Measurements from ENCODE around the gene SETBP1.

The SETBP1 gene

GRCh38 chr18:44786688-44787087 lies 106.0 kb downstream of the SETBP1 start:
- Histone ChIP-seq H3K9me3 (replicated peaks; ENCODE audit: low read length) (no peaks in the 10 kb centered on the region), H3K27me3 (ENCODE audit: control insufficient read depth, insufficient read depth, low read length) (peaks cover 8% of the 10 kb centered on the region), H3K9ac (ENCODE audit: low read depth, low read length) (no peak overlapping the region), H3K4me1 (ENCODE audit: control insufficient read depth, insufficient read depth, low read length) (no peaks in the 10 kb centered on the region), H3K36me3 (ENCODE audit: insufficient read depth, low read length) (no peaks in the 10 kb centered on the region), H3K4me2 (ENCODE audit: low read length) (no peak overlapping the region), H3K4me3 (ENCODE audit: low read length) (peak overlapping the region; percentile 10)

- Histone ChIP-seq H3K9ac (ENCODE audit: low read depth, low read length) (no peak overlapping the region), H3K4me2 (ENCODE audit: low read length) (no peak overlapping the region), H3K4me3 (ENCODE audit: low read length) (no peak overlapping the region), H3K27me3 (ENCODE audit: control insufficient read depth, insufficient read depth, low read length) (peaks cover 8% of the 10 kb centered on the region), H3K4me1 (ENCODE audit: control insufficient read depth, insufficient read depth, low read length) (no peaks in the 10 kb centered on the region), H3K9me3 (replicated peaks; ENCODE audit: low read length) (no peaks in the 10 kb centered on the region), H3K36me3 (ENCODE audit: insufficient read depth, low read length) (no peaks in the 10 kb centered on the region)
Measured at GRCh38 chr18:44788334-44788733, 107.6 kb downstream of the SETBP1 start.

GRCh38 chr18:44789710-44790109 lies 109.0 kb downstream of the SETBP1 start:
- H3K9ac ChIP-seq (ENCODE audit: low read depth, low read length), result no peak overlapping the region
- H3K4me2 ChIP-seq (ENCODE audit: low read length), result no peak overlapping the region
- H3K4me3 ChIP-seq (ENCODE audit: low read length), result no peak overlapping the region
- no peaks in the 10 kb centered on the region for H3K9me3 ChIP-seq (replicated peaks; ENCODE audit: low read length)
- peaks cover 8% of the 10 kb centered on the region for H3K27me3 ChIP-seq (ENCODE audit: control insufficient read depth, insufficient read depth, low read length)
- H3K4me1 ChIP-seq (ENCODE audit: control insufficient read depth, insufficient read depth, low read length), result no peaks in the 10 kb centered on the region
- no peaks in the 10 kb centered on the region for H3K36me3 ChIP-seq (ENCODE audit: insufficient read depth, low read length)

DNA sequence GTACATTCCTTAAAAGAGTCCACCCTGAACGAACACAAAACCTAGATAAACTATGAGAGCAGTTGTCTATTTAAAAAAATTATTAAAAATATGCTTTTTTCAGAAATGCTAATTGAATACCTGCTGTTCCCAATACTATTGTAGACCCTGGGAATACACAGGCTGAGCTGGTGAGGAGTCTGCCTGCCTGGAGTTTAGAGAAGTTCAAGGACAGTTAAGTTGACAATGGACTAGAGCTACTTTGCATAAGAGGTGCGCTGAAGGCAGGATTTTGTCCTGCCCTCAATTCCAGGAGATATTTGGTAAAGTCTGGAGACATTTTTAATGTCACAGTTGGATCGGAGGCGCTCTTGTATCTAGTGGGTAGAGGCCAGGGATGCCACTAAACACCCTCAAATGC lies 110.2 kb downstream of the SETBP1 start:
- H3K9ac ChIP-seq (ENCODE audit: low read depth, low read length), result no peak overlapping the region
- no peaks in the 10 kb centered on the region for H3K4me1 ChIP-seq (ENCODE audit: control insufficient read depth, insufficient read depth, low read length)
- H3K27me3 ChIP-seq (ENCODE audit: control insufficient read depth, insufficient read depth, low read length), result peaks cover 8% of the 10 kb centered on the region
- H3K9me3 ChIP-seq (replicated peaks; ENCODE audit: low read length), result no peaks in the 10 kb centered on the region
- no peak overlapping the region for H3K4me2 ChIP-seq (ENCODE audit: low read length)
- H3K4me3 ChIP-seq (ENCODE audit: low read length), result no peak overlapping the region
- no peaks in the 10 kb centered on the region for H3K36me3 ChIP-seq (ENCODE audit: insufficient read depth, low read length)

DNA sequence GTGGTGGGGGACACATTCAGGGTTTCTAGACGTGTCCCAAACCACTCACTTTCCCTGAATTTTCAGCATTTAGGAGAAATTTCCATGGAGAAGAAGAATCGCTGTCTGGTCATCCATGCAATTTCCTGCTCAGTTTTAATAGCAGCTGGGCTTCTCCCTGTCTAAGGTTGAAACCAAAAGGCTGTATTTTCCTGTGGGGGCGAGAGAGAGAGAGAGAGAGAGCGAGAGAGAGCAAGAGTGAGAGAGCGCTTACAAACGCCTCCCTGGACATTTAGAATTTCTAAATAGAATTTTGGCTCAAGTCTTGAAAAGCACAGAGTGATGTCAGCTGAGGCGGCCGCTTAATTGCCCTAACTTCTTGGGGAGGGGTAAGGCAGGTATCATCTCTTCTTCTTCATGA lies 110.8 kb downstream of the SETBP1 start:
- no peak overlapping the region for H3K4me3 ChIP-seq (ENCODE audit: low read length)
- H3K4me1 ChIP-seq (ENCODE audit: control insufficient read depth, insufficient read depth, low read length), result no peaks in the 10 kb centered on the region
- no peaks in the 10 kb centered on the region for H3K36me3 ChIP-seq (ENCODE audit: insufficient read depth, low read length)
- peaks cover 5% of the 10 kb centered on the region for H3K27me3 ChIP-seq (ENCODE audit: control insufficient read depth, insufficient read depth, low read length)
- H3K4me2 ChIP-seq (ENCODE audit: low read length), result no peak overlapping the region
- no peaks in the 10 kb centered on the region for H3K9me3 ChIP-seq (replicated peaks; ENCODE audit: low read length)
- H3K9ac ChIP-seq (ENCODE audit: low read depth, low read length), result no peak overlapping the region

DNA sequence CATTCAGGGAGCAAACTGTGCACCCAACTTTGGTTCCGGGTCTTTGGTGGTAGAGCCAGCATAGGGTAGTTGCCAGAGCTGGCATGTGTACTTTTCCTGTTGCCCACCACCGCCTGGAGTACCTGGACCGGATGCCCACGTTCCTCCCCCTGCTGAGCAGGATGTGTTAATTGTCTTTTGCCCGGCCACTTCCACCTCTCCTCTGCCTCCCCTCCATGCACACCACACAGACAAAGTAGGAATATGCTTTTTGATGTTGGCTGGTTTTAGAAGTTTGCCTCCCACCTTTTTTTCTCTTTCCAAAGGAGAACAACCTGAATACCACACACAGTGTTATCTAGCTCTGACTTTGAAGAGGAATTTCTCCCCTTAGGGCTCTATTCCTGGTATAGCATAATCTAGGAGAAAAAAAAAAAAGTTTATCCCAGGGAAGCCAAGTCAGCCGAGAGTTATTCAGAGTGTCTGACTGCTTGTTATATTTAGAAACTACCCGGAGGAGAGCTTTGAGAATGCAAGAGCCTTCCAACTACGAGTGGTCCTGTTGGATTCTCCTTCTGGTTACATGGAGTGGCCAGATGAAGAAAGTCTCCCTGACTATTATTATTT lies 111.9 kb downstream of the SETBP1 start:
- Histone ChIP-seq H3K4me2 (ENCODE audit: low read length) (no peak overlapping the region), H3K27me3 (ENCODE audit: control insufficient read depth, insufficient read depth, low read length) (no peaks in the 10 kb centered on the region), H3K9ac (ENCODE audit: low read depth, low read length) (no peak overlapping the region)

DNA sequence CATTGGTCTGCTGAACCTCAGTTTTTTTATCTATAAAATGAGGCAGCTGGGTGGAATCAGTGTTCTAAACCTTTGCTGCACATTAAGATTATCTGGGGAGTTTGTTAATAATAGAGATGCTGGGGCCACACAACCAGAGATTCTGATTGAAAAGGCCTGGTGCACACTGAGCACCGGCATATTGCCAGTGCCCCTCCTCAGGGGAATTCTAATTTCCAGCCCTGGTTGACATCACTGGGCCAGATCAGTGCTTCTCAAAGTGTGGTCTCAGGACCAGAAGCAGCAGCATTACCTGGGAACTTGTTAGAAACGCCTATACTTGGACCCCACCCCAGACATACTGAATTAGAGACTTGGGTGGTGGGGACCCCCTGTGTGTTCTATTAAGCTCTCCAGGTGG lies 112.5 kb downstream of the SETBP1 start:
- H3K9ac ChIP-seq (ENCODE audit: low read depth, low read length), result no peak overlapping the region
- H3K4me1 ChIP-seq (ENCODE audit: control insufficient read depth, insufficient read depth, low read length), result no peaks in the 10 kb centered on the region
- H3K9me3 ChIP-seq (replicated peaks; ENCODE audit: low read length), result no peaks in the 10 kb centered on the region
- H3K4me2 ChIP-seq (ENCODE audit: low read length), result no peak overlapping the region
- H3K27me3 ChIP-seq (ENCODE audit: control insufficient read depth, insufficient read depth, low read length), result no peaks in the 10 kb centered on the region
- H3K4me3 ChIP-seq (ENCODE audit: low read length), result no peak overlapping the region
- no peaks in the 10 kb centered on the region for H3K36me3 ChIP-seq (ENCODE audit: insufficient read depth, low read length)

More for the DNA sequence above, 111.9 kb downstream of the SETBP1 start:
- Histone ChIP-seq H3K4me1 (ENCODE audit: control insufficient read depth, insufficient read depth, low read length) (no peaks in the 10 kb centered on the region), H3K36me3 (ENCODE audit: insufficient read depth, low read length) (no peaks in the 10 kb centered on the region), H3K4me3 (ENCODE audit: low read length) (no peak overlapping the region), H3K9me3 (replicated peaks; ENCODE audit: low read length) (no peaks in the 10 kb centered on the region)

DNA sequence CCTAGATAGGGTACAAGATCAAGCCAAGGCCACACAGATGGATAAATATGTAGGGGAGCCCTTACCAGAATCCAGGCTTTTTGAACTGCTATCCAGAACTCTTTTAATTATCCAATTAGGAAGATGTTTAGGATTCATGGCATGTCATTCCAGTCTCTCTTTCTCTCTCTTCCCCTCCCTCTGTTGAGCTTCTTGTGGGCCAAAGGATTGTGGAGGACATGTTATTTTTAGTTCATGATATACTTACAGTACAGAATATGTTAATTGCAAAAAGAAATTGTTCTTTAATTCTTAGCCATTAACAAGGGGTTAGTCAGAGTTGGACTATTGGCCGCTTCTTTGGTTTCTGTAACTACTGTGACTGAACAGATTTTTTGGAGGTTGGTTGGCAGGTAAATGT lies 113.0 kb downstream of the SETBP1 start:
- Histone ChIP-seq H3K9ac (ENCODE audit: low read depth, low read length) (no peak overlapping the region), H3K9me3 (replicated peaks; ENCODE audit: low read length) (no peaks in the 10 kb centered on the region), H3K27me3 (ENCODE audit: control insufficient read depth, insufficient read depth, low read length) (no peaks in the 10 kb centered on the region), H3K4me2 (ENCODE audit: low read length) (no peak overlapping the region), H3K36me3 (ENCODE audit: insufficient read depth, low read length) (no peaks in the 10 kb centered on the region), H3K4me1 (ENCODE audit: control insufficient read depth, insufficient read depth, low read length) (no peaks in the 10 kb centered on the region), H3K4me3 (ENCODE audit: low read length) (no peak overlapping the region)

- Histone ChIP-seq H3K9me3 (replicated peaks; ENCODE audit: low read length) (no peaks in the 10 kb centered on the region), H3K4me1 (ENCODE audit: control insufficient read depth, insufficient read depth, low read length) (no peaks in the 10 kb centered on the region), H3K4me3 (ENCODE audit: low read length) (no peak overlapping the region), H3K4me2 (ENCODE audit: low read length) (no peak overlapping the region), H3K9ac (ENCODE audit: low read depth, low read length) (no peak overlapping the region), H3K27me3 (ENCODE audit: control insufficient read depth, insufficient read depth, low read length) (no peaks in the 10 kb centered on the region), H3K36me3 (ENCODE audit: insufficient read depth, low read length) (no peaks in the 10 kb centered on the region)
Measured at GRCh38 chr18:44795241-44795640, 114.6 kb downstream of the SETBP1 start.

GRCh38 chr18:44796429-44797428 lies 116.0 kb downstream of the SETBP1 start:
- H3K4me2 ChIP-seq (ENCODE audit: low read length), result no peak overlapping the region
- H3K4me1 ChIP-seq (ENCODE audit: control insufficient read depth, insufficient read depth, low read length), result no peaks in the 10 kb centered on the region
- H3K4me3 ChIP-seq (ENCODE audit: low read length), result no peak overlapping the region
- no peak overlapping the region for H3K9ac ChIP-seq (ENCODE audit: low read depth, low read length)
- no peaks in the 10 kb centered on the region for H3K9me3 ChIP-seq (replicated peaks; ENCODE audit: low read length)
- no peaks in the 10 kb centered on the region for H3K27me3 ChIP-seq (ENCODE audit: control insufficient read depth, insufficient read depth, low read length)
- no peaks in the 10 kb centered on the region for H3K36me3 ChIP-seq (ENCODE audit: insufficient read depth, low read length)

DNA sequence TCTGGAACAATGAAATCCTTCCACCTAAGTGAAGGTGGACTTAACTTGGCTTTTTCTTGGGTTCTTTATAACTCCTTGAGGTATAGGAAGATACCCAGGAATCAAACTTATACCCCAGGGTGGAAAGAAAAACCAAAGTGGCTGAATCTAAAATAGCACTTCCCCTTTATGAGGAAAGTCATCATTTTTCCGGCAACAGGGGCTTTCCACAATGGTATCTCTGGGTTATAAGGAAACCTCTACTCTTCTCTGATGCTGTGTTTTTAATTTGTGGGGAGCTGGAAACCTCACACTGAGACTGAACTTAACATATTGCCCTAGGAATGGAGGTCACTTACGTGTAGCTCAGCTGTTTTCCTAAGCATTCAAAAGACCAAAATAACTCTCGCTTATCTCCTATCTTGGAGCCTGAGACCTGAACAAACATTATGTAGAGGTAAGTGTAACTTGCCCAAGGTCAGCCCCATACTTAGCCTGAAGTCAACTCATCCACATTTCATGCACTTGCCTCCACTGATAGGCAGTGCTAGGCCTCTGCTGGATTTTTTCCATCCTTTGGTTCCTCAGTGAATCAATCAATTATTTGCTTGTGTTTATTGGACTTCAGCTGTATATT lies 117.9 kb downstream of the SETBP1 start:
- H3K4me3 ChIP-seq (ENCODE audit: low read length), result no peak overlapping the region
- H3K27me3 ChIP-seq (ENCODE audit: control insufficient read depth, insufficient read depth, low read length), result no peaks in the 10 kb centered on the region
- peaks cover 4% of the 10 kb centered on the region for H3K4me1 ChIP-seq (ENCODE audit: control insufficient read depth, insufficient read depth, low read length)
- no peak overlapping the region for H3K9ac ChIP-seq (ENCODE audit: low read depth, low read length)
- H3K9me3 ChIP-seq (replicated peaks; ENCODE audit: low read length), result no peaks in the 10 kb centered on the region
- no peaks in the 10 kb centered on the region for H3K36me3 ChIP-seq (ENCODE audit: insufficient read depth, low read length)
- H3K4me2 ChIP-seq (ENCODE audit: low read length), result no peak overlapping the region

Measured in skeletal muscle satellite cell (primary cell).